SK-N-SH (cell line): ENCODE results near the gene ME3. TPM values are rescaled to one million over a fixed set of nuclear protein-coding genes. Genes with fewer than 3 reads are reported as not detected.

Experiments
- CTCF ChIA-PET: fragments of 300-600, 350-600 bp; formaldehyde crosslinking; extraction: SDS; loops from one replicate; lab custom pipeline; 2021; lab: Yijun Ruan, JAX
- POLR2A ChIA-PET: fragments of 350-600 bp; sonication (Branson Sonifier 250); formaldehyde crosslinking; extraction: SDS; loops from one replicate; lab custom pipeline; 2020; ENCODE audit warnings: antibody characterized with exemption, inconsistent platforms; lab: Yijun Ruan, JAX
- DNase-seq: peaks from one replicate; pipeline ENCODE4 v3.0.0; 2012
- H2AFZ ChIP-seq: fragments of 200-600 bp; sonication (generic); 2 replicates; pipeline ENCODE4 v1.8.1; 2016; ENCODE audit warnings: antibody characterized with exemption, mild to moderate bottlenecking, low read depth
- H3F3A ChIP-seq: fragments of 200-600 bp; sonication (generic); replicated peaks from 2 replicates; pipeline ENCODE3; 2016; ENCODE audit warnings: antibody characterized with exemption, mild to moderate bottlenecking; ENCODE audit not compliant: insufficient read depth
- H3K27ac ChIP-seq, 2 experiments: fragments of 200-500 bp in 1 of 2; fragments of 200-600 bp in 1 of 2; sonication (Bioruptor generic) in 1 of 2; sonication (generic), shearing (Covaris generic) in 1 of 2; 2 replicates each; pipeline versions ENCODE4 v1.5.1 to v1.6.1; 2014 to 2016; ENCODE audit warnings: low read depth in 2 of 2, inconsistent platforms in 1 of 2, low read length in 1 of 2, mild to moderate bottlenecking in 1 of 2, mixed read lengths in 1 of 2
- H3K27me3 ChIP-seq: fragments of 200-600 bp; sonication (generic), shearing (Covaris generic); 2 replicates; pipeline ENCODE4 v1.6.1; 2016; ENCODE audit warnings: mixed run types; ENCODE audit not compliant: insufficient read depth
- H3K36me3 ChIP-seq, 2 experiments: fragments of 200-500 bp in 1 of 2; fragments of 200-600 bp in 1 of 2; sonication (Bioruptor generic) in 1 of 2; sonication (generic) in 1 of 2; replicated peaks in 1 of 2; 2 replicates each; pipeline versions ENCODE3 to v1.5.1; 2014 to 2016; ENCODE audit warnings: low read length in 1 of 2, mild to moderate bottlenecking in 1 of 2; ENCODE audit not compliant: insufficient read depth in 2 of 2, control insufficient read depth in 1 of 2
- H3K4me1 ChIP-seq, 2 experiments: fragments of 200-500 bp in 1 of 2; fragments of 200-600 bp in 1 of 2; sonication (Bioruptor generic) in 1 of 2; sonication (generic), shearing (Covaris generic) in 1 of 2; 2 replicates each; pipeline versions ENCODE4 v1.5.1 to v1.6.1; 2014 to 2016; ENCODE audit warnings: low read depth in 1 of 2, low read length in 1 of 2, mixed run types in 1 of 2; ENCODE audit not compliant: insufficient read depth in 2 of 2, control insufficient read depth in 1 of 2
- H3K4me2 ChIP-seq: fragments of 200-600 bp; sonication (generic), shearing (Covaris generic); 2 replicates; pipeline ENCODE4 v1.6.1; 2017; ENCODE audit warnings: mixed run types
- H3K4me3 ChIP-seq, 2 experiments: fragments of 200-500 bp in 1 of 2; fragments of 200-600 bp in 1 of 2; sonication (Bioruptor generic) in 1 of 2; sonication (generic), shearing (Covaris generic) in 1 of 2; 2 replicates each; pipeline versions ENCODE4 v1.5.1 to v1.8.1; 2014 to 2016; ENCODE audit warnings: low read depth in 2 of 2, inconsistent platforms in 1 of 2, low read length in 1 of 2, mild to moderate bottlenecking in 1 of 2, mixed read lengths in 1 of 2, moderate library complexity in 1 of 2
- H3K79me2 ChIP-seq: fragments of 200-600 bp; sonication (generic); 2 replicates; pipeline ENCODE4 v1.8.1; 2017; ENCODE audit warnings: mild to moderate bottlenecking; ENCODE audit not compliant: insufficient read depth
- H3K9ac ChIP-seq: fragments of 200-600 bp; sonication (generic); 2 replicates; pipeline ENCODE4 v1.6.1; 2017; ENCODE audit warnings: mixed run types
- H3K9me2 ChIP-seq: fragments of 200-600 bp; sonication (generic); 2 replicates; pipeline ENCODE4 v1.6.1; 2017; ENCODE audit warnings: mixed run types
- H3K9me3 ChIP-seq: fragments of 200-600 bp; sonication (generic); 2 replicates; pipeline ENCODE4 v1.6.1; 2017; ENCODE audit warnings: mixed run types, mild to moderate bottlenecking, moderate library complexity
- H4K20me1 ChIP-seq: fragments of 200-600 bp; sonication (generic); 2 replicates; pipeline ENCODE4 v1.6.1; 2017; ENCODE audit warnings: mild to moderate bottlenecking, mixed run types; ENCODE audit not compliant: insufficient read depth
- CHD2 ChIP-seq: fragments of 150-350 bp; IDR thresholded peaks from 2 replicates; pipeline ENCODE4 v1.6.1; 2018; ENCODE audit warnings: low read length; ENCODE audit not compliant: partially characterized antibody
- CTCF ChIP-seq: fragments of 200-600 bp; sonication (generic); IDR thresholded peaks from 2 replicates; pipeline ENCODE4 v1.6.1; 2017; ENCODE audit warnings: antibody characterized with exemption, mild to moderate bottlenecking, moderate library complexity
- FOXJ3 ChIP-seq: sonication (generic); formaldehyde crosslinking; IDR thresholded peaks from 2 replicates; pipeline ENCODE4 v1.5.1; 2020; ENCODE audit warnings: mild to moderate bottlenecking, missing genetic modification reagents
- GATA2 ChIP-seq: sonication (generic); formaldehyde crosslinking; IDR thresholded peaks from 2 replicates; pipeline ENCODE4 v1.5.0; 2020; ENCODE audit warnings: mild to moderate bottlenecking, missing genetic modification reagents
- IRF3 ChIP-seq: fragments of 150-350 bp; IDR thresholded peaks from 2 replicates; pipeline ENCODE4 v1.6.1; 2016; ENCODE audit warnings: mild to moderate bottlenecking, low read depth, low read length
- JUND ChIP-seq: IDR thresholded peaks from 2 replicates; pipeline ENCODE4 v1.4.0; 2012
- MEF2A ChIP-seq: IDR thresholded peaks from 2 replicates; pipeline ENCODE4 v1.4.0; 2012; ENCODE audit warnings: low read depth, borderline replicate concordance
- NFIC ChIP-seq: IDR thresholded peaks from 2 replicates; pipeline ENCODE4 v1.4.0; 2012; ENCODE audit warnings: borderline replicate concordance
- PBX3 ChIP-seq: IDR thresholded peaks from 2 replicates; pipeline ENCODE4; 2012
- RCOR1 ChIP-seq: fragments of 150-350 bp; IDR thresholded peaks from 2 replicates; pipeline ENCODE4 v1.6.1; 2017; ENCODE audit warnings: antibody characterized with exemption, low read length
- REST ChIP-seq: IDR thresholded peaks from 2 replicates; pipeline ENCODE4 v1.6.1; 2012; ENCODE audit warnings: mild to moderate bottlenecking, low read depth, low read length, moderate library complexity
- TCF12 ChIP-seq: IDR thresholded peaks from 2 replicates; pipeline ENCODE4 v1.4.0; 2012
- TEAD4 ChIP-seq: IDR thresholded peaks from 2 replicates; pipeline ENCODE4 v1.4.0; 2012; ENCODE audit warnings: mild to moderate bottlenecking, borderline replicate concordance; ENCODE audit not compliant: insufficient read depth
- YY1 ChIP-seq: IDR thresholded peaks from 2 replicates; pipeline ENCODE4 v1.4.0; 2012; ENCODE audit warnings: low read depth, mild to moderate bottlenecking
- ZBTB33 ChIP-seq: IDR thresholded peaks from 2 replicates; pipeline ENCODE4 v1.4.0; 2012; ENCODE audit warnings: low read depth, borderline replicate concordance
- WGBS: methylation state at CpG from one replicate; pipeline ENCODE4 v1.1.6; 2017; ENCODE audit warnings: low lambda C conversion rate; 5-methylcytosine and 5-hydroxymethylcytosine counted together
- polyA plus RNA-seq, 3 experiments: library from polyadenylated mRNA; depleted of rRNA; stranded (reverse); fragments of >200 nt; gene quantifications; 2 replicates each; pipeline ENCODE4 v1.2.3, GENCODE V29; 2012

The ME3 gene
- polyA plus RNA-seq, 1 of the 3 experiments (the other 2 are of a cell fraction) = 22.0 TPM

GRCh38 chr11:86421946-86422345, 250.5 kb downstream of the ME3 start:
- 83% methylated on average over 4 of the region's 4 CpGs for WGBS
- H3K27ac ChIP-seq = no peak overlapping the region

More at GRCh38 chr11:86421946-86422345, 250.5 kb downstream of the ME3 start:
- Histone ChIP-seq H3K4me1 (no peaks in the 10 kb centered on the region), H3K9ac (no peak overlapping the region), H3K79me2 (no peaks in the 10 kb centered on the region), H3K36me3 (no peaks in the 10 kb centered on the region), H3K9me2 (no peaks in the 10 kb centered on the region), H3F3A (no peaks in the 10 kb centered on the region), H2AFZ (no peak overlapping the region), H3K4me2 (no peak overlapping the region), H4K20me1 (no peaks in the 10 kb centered on the region), H3K27me3 (no peaks in the 10 kb centered on the region), H3K9me3 (no peaks in the 10 kb centered on the region), H3K4me3 (no peak overlapping the region)
- ChIA-PET CTCF (interaction anchor here (1.0 kb wide), 1 partner anchor 16 kb away, joined by 3 read pairs; no protein-coding TSS in a partner anchor), POLR2A (no interaction called here)
- no peak for DNase-seq
- TF ChIP-seq REST = no peak
- TF ChIP-seq YY1 = no peak
- TF ChIP-seq TCF12 = no peak
- TF ChIP-seq TEAD4 = no peak
- no peak for TF ChIP-seq MEF2A
- TF ChIP-seq IRF3 = no peak
- TF ChIP-seq NFIC = no peak
- no peak for TF ChIP-seq PBX3
- TF ChIP-seq JUND = no peak
- TF ChIP-seq FOXJ3 (CRISPR knock-in tag) = no peak
- no peak for TF ChIP-seq RCOR1
- no peak for TF ChIP-seq GATA2 (CRISPR knock-in tag)
- no peak for TF ChIP-seq ZBTB33
- TF ChIP-seq CHD2 = no peak
- TF ChIP-seq CTCF = no peak
